Endothelial cell of umbilical vein (primary cell): Measurements from ENCODE around the gene PRKAG1. TPM values are rescaled to one million over a fixed set of nuclear protein-coding genes. Genes with fewer than 3 reads are reported as not detected.
A peak's percentile ranks its signal among the peaks of the same experiment; 100 is the strongest.

ENCODE experiments used
- BruUV-seq: library from RNA; stranded (reverse); fragments of 400-500 nt; replicated peaks from 2 replicates; lab custom pipeline; 2021; lab: Mats Ljungman, UMichigan
- CTCF ChIA-PET: fragments of 300-600, 350-600 bp; sonication (Branson Sonifier 250); formaldehyde crosslinking; loops from one replicate; lab custom pipeline; 2021; ENCODE audit warnings: antibody characterized with exemption, inconsistent platforms; lab: Charles Lee
- POLR2A ChIA-PET: fragments of 300-600, 350-600 bp; sonication (Branson Sonifier 250); formaldehyde crosslinking; loops from one replicate; lab custom pipeline; 2021; ENCODE audit warnings: antibody characterized with exemption, inconsistent platforms; lab: Charles Lee
- DNase-seq: peaks from one replicate; pipeline ENCODE4 v3.0.0-alpha.2; 2011; ENCODE audit warnings: low read depth, low spot score
- FAIRE-seq: peaks from 2 replicates; lab custom pipeline; 2011; peaks lifted over from hg19 to GRCh38; lab: Jason Lieb, UNC
- H2AFZ ChIP-seq: 2 replicates; pipeline ENCODE4 v1.6.0; 2012; ENCODE audit warnings: low read depth, low read length, control low read depth, inconsistent platforms
- H3K27ac ChIP-seq: 2 replicates; pipeline ENCODE4 v1.5.1; 2011; ENCODE audit warnings: low read depth, mild to moderate bottlenecking, control low read depth, low read length, moderate library complexity; ENCODE audit not compliant: insufficient read depth
- H3K27me3 ChIP-seq, 2 experiments: 2 replicates each; pipeline versions ENCODE4 v1.6.0 to v1.6.1; 2011; ENCODE audit warnings: low read length in 2 of 2, mixed read lengths in 1 of 2; ENCODE audit not compliant: control insufficient read depth in 2 of 2, insufficient read depth in 2 of 2
- H3K36me3 ChIP-seq, 2 experiments: 2 replicates in 1 of 2; 3 replicates in 1 of 2; pipeline ENCODE4 v1.5.1; 2011; ENCODE audit warnings: low read length in 2 of 2, mild to moderate bottlenecking in 1 of 2, moderate library complexity in 1 of 2; ENCODE audit not compliant: control insufficient read depth in 2 of 2, insufficient read depth in 2 of 2; ENCODE audit errors: extremely low read depth in 1 of 2
- H3K4me1 ChIP-seq: 3 replicates; pipeline ENCODE4 v1.5.1; 2011; ENCODE audit warnings: mild to moderate bottlenecking, low read length; ENCODE audit not compliant: control insufficient read depth, insufficient read depth; ENCODE audit errors: extremely low read depth
- H3K4me2 ChIP-seq: 2 replicates; pipeline ENCODE4 v1.6.1; 2011; ENCODE audit warnings: low read length, control low read depth, mixed read lengths; ENCODE audit not compliant: insufficient read depth
- H3K4me3 ChIP-seq, 3 experiments: fragments of 200-600 bp in 1 of 3; sonication (generic), shearing (Covaris generic) in 1 of 3; replicated peaks in 1 of 3; 2 replicates each; pipeline ENCODE4 v1.5.1; 2011 to 2016; ENCODE audit warnings: control low read depth in 3 of 3, low read length in 3 of 3, mild to moderate bottlenecking in 2 of 3, inconsistent platforms in 1 of 3, low read depth in 1 of 3, moderate library complexity in 1 of 3; ENCODE audit not compliant: insufficient read depth in 1 of 3
- H3K79me2 ChIP-seq: 2 replicates; pipeline ENCODE4 v1.6.0; 2012; ENCODE audit warnings: low read length, inconsistent platforms; ENCODE audit not compliant: control insufficient read depth, insufficient read depth
- H3K9ac ChIP-seq: replicated peaks from 2 replicates; pipeline ENCODE3; 2011; ENCODE audit warnings: low read length, control low read depth; ENCODE audit not compliant: insufficient read depth; ENCODE audit errors: extremely low read depth
- H3K9me1 ChIP-seq: replicated peaks from 3 replicates; pipeline ENCODE4 v1.6.0; 2011; ENCODE audit warnings: mild to moderate bottlenecking, low read length; ENCODE audit not compliant: control insufficient read depth, insufficient read depth; ENCODE audit errors: extremely low read depth
- H3K9me3 ChIP-seq: replicated peaks from 2 replicates; pipeline ENCODE4 v1.5.1; 2012; ENCODE audit warnings: low read length, inconsistent platforms; ENCODE audit not compliant: control insufficient read depth, insufficient read depth
- H4K20me1 ChIP-seq: replicated peaks from 2 replicates; pipeline ENCODE3; 2011; ENCODE audit warnings: mild to moderate bottlenecking, low read length; ENCODE audit not compliant: control insufficient read depth, insufficient read depth; ENCODE audit errors: extremely low read depth
- CTCF ChIP-seq, 2 donors: IDR thresholded peaks; 1 replicate in 1 of 2; 2 replicates in 1 of 2; pipeline ENCODE4 v1.5.1; 2011; ENCODE audit warnings: low read length in 2 of 2, mild to moderate bottlenecking in 2 of 2, moderate library complexity in 2 of 2, control low read depth in 1 of 2, inconsistent platforms in 1 of 2, low read depth in 1 of 2; ENCODE audit not compliant: insufficient read depth in 1 of 2; ENCODE audit errors: extremely low read depth in 1 of 2
- EZH2 ChIP-seq: IDR thresholded peaks from 2 replicates; pipeline ENCODE4 v1.6.1; 2012; ENCODE audit warnings: borderline replicate concordance, low read depth, mild to moderate bottlenecking, moderate library complexity, low read length, inconsistent platforms; ENCODE audit not compliant: severe bottlenecking
- FOS ChIP-seq: IDR thresholded peaks from 2 replicates; pipeline ENCODE4 v1.6.1; 2011; ENCODE audit warnings: mild to moderate bottlenecking, low read length, moderate library complexity, borderline replicate concordance; ENCODE audit not compliant: insufficient read depth
- GATA2 ChIP-seq: IDR thresholded peaks from 2 replicates; pipeline ENCODE4 v1.7.0; 2011; ENCODE audit warnings: low read depth, mild to moderate bottlenecking, moderate library complexity, mixed read lengths, low read length; ENCODE audit not compliant: insufficient read length, insufficient read depth
- JUN ChIP-seq: IDR thresholded peaks from 2 replicates; pipeline ENCODE4 v1.6.1; 2011; ENCODE audit warnings: borderline replicate concordance, low read depth; ENCODE audit not compliant: insufficient read length, insufficient read depth
- MAX ChIP-seq: IDR thresholded peaks from 2 replicates; pipeline ENCODE4 v1.6.1; 2011; ENCODE audit not compliant: insufficient read depth, insufficient read length
- MYC ChIP-seq: IDR thresholded peaks from one replicate; pipeline ENCODE4 v1.6.1; 2011; ENCODE audit warnings: mild to moderate bottlenecking, low read depth, low read length
- POLR2A ChIP-seq: IDR thresholded peaks from 2 replicates; pipeline ENCODE4 v1.6.1; 2012; ENCODE audit warnings: low read depth, mild to moderate bottlenecking, control low read depth, low read length
- POLR2AphosphoS5 ChIP-seq: IDR thresholded peaks from 2 replicates; pipeline ENCODE4 v1.6.1; 2012; ENCODE audit warnings: low read depth, mild to moderate bottlenecking, control low read depth, low read length, moderate library complexity; ENCODE audit not compliant: insufficient read depth
- dilution Hi-C: fragments of 300-500 bp; cut with MboI; formaldehyde crosslinking; loops from one replicate; pipeline ENCODE4 v1.15.0; 2019; ENCODE audit warnings: low sequenced_read_pairs; ENCODE audit not compliant: extremely low pct_ligation_motif_present
- intact Hi-C: fragments of 100-400 bp; cut with micrococcal nuclease; formaldehyde crosslinking; loops from one replicate; pipeline ENCODE4 v1.10.0; 2022
- polyA plus RNA-seq, 4 experiments: library from polyadenylated mRNA; depleted of rRNA in 3 of 4; stranded (reverse) in 3 of 4; unstranded in 1 of 4; fragments of >200 nt; gene quantifications; 2 replicates each; pipeline versions ENCODE4 v1.2.1 to v1.2.3, GENCODE V29; 2011 to 2012; ENCODE audit warnings: missing spikeins in 1 of 4
- total RNA-seq: library from RNA; stranded (reverse); gene quantifications from 2 replicates; pipeline ENCODE4 v1.2.3, GENCODE V29; 2021

The PRKAG1 gene
- total and polyA plus RNA-seq, 2 donors (not counting 3 experiments of a cell fraction or from before 2014, with no cell fraction given): 52.1 to 54.9 TPM

GRCh38 chr12:49017891-49018260 lies 700 bp downstream of the PRKAG1 start:
- BruUV-seq: no TSS peak
- Histone ChIP-seq H3K36me3 (peaks cover 0 to 18% of the 10 kb centered on the region in 2 experiments), H3K4me2 (peak overlapping the region; percentile 77), H3K79me2 (peaks cover 10% of the 10 kb centered on the region), H3K4me1 (peaks cover 16% of the 10 kb centered on the region), H3K27ac (peak overlapping the region; percentile 98), H3K27me3 (no peaks in the 10 kb centered on the region), H3K4me3 (peak overlapping the region; percentile 50 to 62 (median 61)), H3K9ac (peak overlapping the region; percentile 95), H4K20me1 (no peaks in the 10 kb centered on the region), H3K9me3 (no peaks in the 10 kb centered on the region), H2AFZ (no peak overlapping the region), H3K9me1 (no peaks in the 10 kb centered on the region)
- TF ChIP-seq JUN (no peak), FOS (no peak), POLR2A (no peak), POLR2AphosphoS5 (no peak)
- ChIA-PET POLR2A (no interaction called here), CTCF (interaction anchor here (0.7 to 8.7 kb wide), 9 partner anchors 12 to 112 kb away, joined by 3 to 115 read pairs (median 5); partner anchors contain the start of gene DDN)
- FAIRE-seq: peak; percentile 68
- intact Hi-C loops: loop anchor here (1.0 to 2.0 kb wide), 3 partner anchors 22 to 61 kb away; partner anchors contain the start of genes ARF3 and KMT2D
- DNase-seq: peak; percentile 72
- dilution Hi-C loops: no loop called here

GRCh38 chr12:49015196-49015595 lies 3.4 kb downstream of the PRKAG1 start:
- Histone ChIP-seq H3K36me3 (peaks cover 3 to 8% of the 10 kb centered on the region in 2 experiments), H4K20me1 (no peaks in the 10 kb centered on the region), H3K9me1 (no peaks in the 10 kb centered on the region), H3K9me3 (no peaks in the 10 kb centered on the region), H3K27ac (no peak overlapping the region), H3K4me3 (no peak overlapping the region), H3K4me2 (no peak overlapping the region), H3K27me3 (no peaks in the 10 kb centered on the region), H3K9ac (no peak overlapping the region), H3K4me1 (peaks cover 16% of the 10 kb centered on the region), H2AFZ (no peak overlapping the region), H3K79me2 (peaks cover 10% of the 10 kb centered on the region)
- dilution Hi-C loops (no loop called here), intact Hi-C loops (no loop called here)
- ChIA-PET POLR2A (no interaction called here), CTCF (interaction anchor here (0.9 to 8.7 kb wide), 2 partner anchors 19 to 27 kb away, joined by 3 to 115 read pairs; no protein-coding TSS in a partner anchor)
- TF ChIP-seq MAX (no peak), CTCF (IDR thresholded peaks at IDR 0.05; ENCODE audit: extremely low read depth in 1 of 2, insufficient read depth in 1 of 2, low read depth in 1 of 2, low read length in 2 of 2) (no peak), JUN (no peak), FOS (no peak), EZH2 (no peak), MYC (no peak), POLR2A (no peak), POLR2AphosphoS5 (no peak), GATA2 (no peak)
- no peak for FAIRE-seq
- no TSS peak for BruUV-seq
- no peak for DNase-seq
